Testis (tissue), 2 donors: ENCODE data around the gene ZBTB20.

Source experiments
- POLR2A ChIP-seq: fragments of 450-650 bp; IDR thresholded peaks from one replicate; pipeline ENCODE4 v1.6.1; 2017; ENCODE audit warnings: antibody characterized with exemption, mild to moderate bottlenecking, moderate library complexity
- TF ChIP-seq, protein P1 (sequence below), 3 experiments: fragments of 450-650 bp in 2 of 3; fragments of 200-600 bp in 1 of 3; sonication (generic) in 1 of 3; IDR thresholded peaks; one replicate each; pipeline ENCODE4 v1.5.1; 2016 to 2019; ENCODE audit warnings: antibody characterized with exemption in 3 of 3, mild to moderate bottlenecking in 2 of 3, moderate library complexity in 1 of 3

DNA sequence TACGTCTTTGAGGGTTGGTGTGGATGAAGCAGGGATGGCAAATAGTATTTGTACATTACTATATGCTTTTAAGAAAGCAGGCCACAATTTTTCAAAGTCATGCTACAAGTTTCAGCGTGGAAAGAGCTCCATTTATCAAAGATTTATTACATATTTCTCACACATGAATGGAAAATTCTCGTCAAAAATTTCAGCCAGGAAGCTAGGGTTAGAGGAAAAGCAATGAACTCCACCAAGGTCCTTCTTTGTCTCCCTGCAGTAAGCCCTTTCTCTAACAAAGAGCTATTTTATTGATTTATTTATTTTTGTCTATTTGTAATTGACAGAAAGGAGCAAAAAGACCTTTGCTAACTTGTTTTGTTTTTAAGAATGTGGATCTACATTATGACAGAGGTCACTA lies 7.5 kb upstream of the ZBTB20 start:
- TF ChIP-seq, protein P1, sequence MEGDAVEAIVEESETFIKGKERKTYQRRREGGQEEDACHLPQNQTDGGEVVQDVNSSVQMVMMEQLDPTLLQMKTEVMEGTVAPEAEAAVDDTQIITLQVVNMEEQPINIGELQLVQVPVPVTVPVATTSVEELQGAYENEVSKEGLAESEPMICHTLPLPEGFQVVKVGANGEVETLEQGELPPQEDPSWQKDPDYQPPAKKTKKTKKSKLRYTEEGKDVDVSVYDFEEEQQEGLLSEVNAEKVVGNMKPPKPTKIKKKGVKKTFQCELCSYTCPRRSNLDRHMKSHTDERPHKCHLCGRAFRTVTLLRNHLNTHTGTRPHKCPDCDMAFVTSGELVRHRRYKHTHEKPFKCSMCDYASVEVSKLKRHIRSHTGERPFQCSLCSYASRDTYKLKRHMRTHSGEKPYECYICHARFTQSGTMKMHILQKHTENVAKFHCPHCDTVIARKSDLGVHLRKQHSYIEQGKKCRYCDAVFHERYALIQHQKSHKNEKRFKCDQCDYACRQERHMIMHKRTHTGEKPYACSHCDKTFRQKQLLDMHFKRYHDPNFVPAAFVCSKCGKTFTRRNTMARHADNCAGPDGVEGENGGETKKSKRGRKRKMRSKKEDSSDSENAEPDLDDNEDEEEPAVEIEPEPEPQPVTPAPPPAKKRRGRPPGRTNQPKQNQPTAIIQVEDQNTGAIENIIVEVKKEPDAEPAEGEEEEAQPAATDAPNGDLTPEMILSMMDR (IDR thresholded peaks at IDR 0.05) = no peak
- TF ChIP-seq POLR2A = no peak
